HCT116 (cell line): ENCODE measurements around the gene HDDC3. TPM values are rescaled to one million over a fixed set of nuclear protein-coding genes. Genes with fewer than 3 reads are reported as not detected.
"Not testable (repeated sequence)": the region's sequence is repeated elsewhere in the genome, so short reads cannot be mapped to it uniquely, and the experiment has no call there.

ENCODE experiments used
- ATAC-seq: fragments of 200-7000 bp; cut with Tn5 transposase; 2 replicates; pipeline ENCODE4 v1.9.1; 2020; ENCODE audit warnings: mild to moderate bottlenecking, moderate library complexity
- BruUV-seq: library from RNA; stranded (reverse); fragments of 400-500 nt; replicated peaks from 2 replicates; lab custom pipeline; 2021; lab: Mats Ljungman, UMichigan
- CTCF ChIA-PET: fragments of 300-600 bp; sonication (Branson Sonifier 250); formaldehyde crosslinking; loops from one replicate; lab custom pipeline; 2021; ENCODE audit warnings: antibody characterized with exemption; lab: Charles Lee
- POLR2A ChIA-PET: fragments of 300-600, 350-600 bp; sonication (Branson Sonifier 250); formaldehyde crosslinking; loops from one replicate; lab custom pipeline; 2021; ENCODE audit warnings: antibody characterized with exemption; lab: Charles Lee
- RAD21 ChIA-PET, 2 experiments: fragments of 300-600 bp; sonication (Branson Sonifier 250); formaldehyde crosslinking; loops; one replicate each; lab custom pipeline; 2023; ENCODE audit warnings: low total read pairs in 2 of 2; ENCODE audit not compliant: uncharacterized antibody in 2 of 2, unreplicated experiment in 2 of 2, low non-redundant PET in 1 of 2; lab: Charles Lee
- DNase-seq: peaks from one replicate; pipeline ENCODE4 v3.0.0-alpha.2; 2010; ENCODE audit warnings: low read depth, low spot score
- H2AFZ ChIP-seq: fragments of 200-600 bp; shearing (Covaris generic), sonication (generic); 2 replicates; pipeline ENCODE4 v1.6.1; 2017; ENCODE audit warnings: low read depth, mixed run types, mixed read lengths, antibody characterized with exemption, low read length; ENCODE audit not compliant: poor library complexity, severe bottlenecking
- H3K27ac ChIP-seq: 2 replicates; pipeline ENCODE4 v1.5.1; 2012; ENCODE audit warnings: low read depth, low read length
- H3K27me3 ChIP-seq: fragments of 200-600 bp; sonication (generic); 2 replicates; pipeline ENCODE4 v1.6.1; 2016; ENCODE audit warnings: mixed run types, low read length, mixed read lengths; ENCODE audit not compliant: insufficient read depth
- H3K36me3 ChIP-seq, 2 experiments: fragments of 200-500 bp in 1 of 2; fragments of 200-600 bp in 1 of 2; sonication (Bioruptor generic) in 1 of 2; sonication (generic) in 1 of 2; 2 replicates each; pipeline versions ENCODE4 v1.5.1 to v1.6.1; 2014 to 2016; ENCODE audit warnings: low read length in 2 of 2, inconsistent platforms in 1 of 2, mixed read lengths in 1 of 2, mixed run types in 1 of 2; ENCODE audit not compliant: insufficient read depth in 2 of 2, control insufficient read depth in 1 of 2
- H3K4me1 ChIP-seq, 2 experiments: fragments of 200-600 bp in 1 of 2; sonication (generic) in 1 of 2; 2 replicates each; pipeline versions ENCODE4 v1.5.1 to v1.6.1; 2012 to 2017; ENCODE audit warnings: low read length in 2 of 2, inconsistent platforms in 1 of 2, mild to moderate bottlenecking in 1 of 2, mixed read lengths in 1 of 2, mixed run types in 1 of 2, moderate library complexity in 1 of 2; ENCODE audit not compliant: insufficient read depth in 2 of 2, control insufficient read depth in 1 of 2
- H3K4me2 ChIP-seq: fragments of 200-600 bp; sonication (generic); 2 replicates; pipeline ENCODE4 v1.6.1; 2017; ENCODE audit warnings: mixed run types, low read length, mixed read lengths
- H3K4me3 ChIP-seq, 2 experiments: fragments of 200-600 bp in 1 of 2; sonication (generic) in 1 of 2; replicated peaks in 1 of 2; 2 replicates each; pipeline ENCODE4 v1.5.1; 2011 to 2016; ENCODE audit warnings: low read length in 2 of 2, control low read depth in 1 of 2, low read depth in 1 of 2, mild to moderate bottlenecking in 1 of 2, mixed read lengths in 1 of 2, mixed run types in 1 of 2
- H3K79me2 ChIP-seq: fragments of 200-600 bp; sonication (generic); 2 replicates; pipeline ENCODE4 v1.6.1; 2017; ENCODE audit warnings: mild to moderate bottlenecking, mixed run types, low read length, moderate library complexity, mixed read lengths; ENCODE audit not compliant: insufficient read depth
- H3K9ac ChIP-seq: fragments of 200-600 bp; sonication (generic); 2 replicates; pipeline ENCODE4 v1.6.1; 2016; ENCODE audit warnings: low read length, mixed read lengths
- H3K9me2 ChIP-seq: fragments of 200-600 bp; sonication (generic), shearing (Covaris generic); 2 replicates; pipeline ENCODE4 v1.6.1; 2017; ENCODE audit warnings: mixed run types, mild to moderate bottlenecking, moderate library complexity; ENCODE audit not compliant: insufficient read depth
- H3K9me3 ChIP-seq, 2 experiments: fragments of 200-500 bp in 1 of 2; fragments of 200-600 bp in 1 of 2; sonication (Bioruptor generic) in 1 of 2; sonication (generic) in 1 of 2; 2 replicates each; pipeline ENCODE4 v1.6.1; 2014 to 2017; ENCODE audit warnings: low read length in 2 of 2, mixed read lengths in 2 of 2, inconsistent platforms in 1 of 2, low read depth in 1 of 2, mild to moderate bottlenecking in 1 of 2, mixed run types in 1 of 2, moderate library complexity in 1 of 2; ENCODE audit not compliant: control insufficient read depth in 1 of 2, insufficient read depth in 1 of 2
- H4K20me1 ChIP-seq: fragments of 200-600 bp; sonication (generic), shearing (Covaris generic); 2 replicates; pipeline ENCODE4 v1.6.1; 2017; ENCODE audit warnings: mixed run types, mild to moderate bottlenecking, moderate library complexity; ENCODE audit not compliant: insufficient read depth
- CTCF ChIP-seq, 3 experiments: fragments of 200-600 bp in 1 of 3; sonication (generic) in 1 of 3; IDR thresholded peaks in 2 of 3; conservative IDR thresholded peaks in 1 of 3; 2 replicates each; pipeline ENCODE4 v1.5.1; 2012 to 2017; ENCODE audit warnings: low read depth in 2 of 3, low read length in 2 of 3, antibody characterized with exemption in 1 of 3, borderline replicate concordance in 1 of 3, control low read depth in 1 of 3, mild to moderate bottlenecking in 1 of 3, mixed read lengths in 1 of 3, mixed run types in 1 of 3, moderate library complexity in 1 of 3; ENCODE audit not compliant: insufficient read depth in 1 of 3
- SP1 ChIP-seq: IDR thresholded peaks from 2 replicates; pipeline ENCODE4 v1.6.1; 2012; ENCODE audit warnings: low read depth
- ZFX ChIP-seq: fragments of 450-650 bp; IDR thresholded peaks from 2 replicates; pipeline ENCODE4 v1.6.1; 2017
- ZNF274 ChIP-seq: fragments of 200-500 bp; sonication (Bioruptor generic); IDR thresholded peaks from 2 replicates; pipeline ENCODE4 v1.6.1; 2014; ENCODE audit warnings: mild to moderate bottlenecking, low read depth, low read length, inconsistent platforms
- intact Hi-C: fragments of 100-400 bp; cut with micrococcal nuclease; formaldehyde crosslinking; loops from 2 replicates; pipeline ENCODE4 v1.10.0; 2022
- total RNA-seq: library from RNA; stranded (reverse); gene quantifications from one replicate; pipeline ENCODE4 v1.2.1, GENCODE V29; 2021; ENCODE audit not compliant: unreplicated experiment

Gene HDDC3
- total RNA-seq, 1 experiment from 2014 or later, result 20.4 TPM

- H3K36me3 ChIP-seq, H3K9me2 ChIP-seq, DNase-seq, H3K9ac ChIP-seq, H3K79me2 ChIP-seq, H3K4me2 ChIP-seq, H2AFZ ChIP-seq, H3K9me3 ChIP-seq, H3K4me3 ChIP-seq, RAD21 ChIA-PET, H3K27me3 ChIP-seq, H4K20me1 ChIP-seq, ATAC-seq, BruUV-seq, intact Hi-C loops, H3K27ac ChIP-seq, POLR2A ChIA-PET: not testable (repeated sequence)
- CTCF ChIA-PET, result interaction anchor here (1.5 kb wide), 1 partner anchor 375 kb away, joined by 4 read pairs; no protein-coding TSS in a partner anchor
- peaks cover 7 to 24% of the 10 kb centered on the region in 2 experiments; a peak in 3 of 4 replicates for H3K4me1 ChIP-seq
These were observed 35.2 kb downstream of the HDDC3 start for GRCh38 chr15:90897131-90897655.

GRCh38 chr15:90895571-90896117, 36.7 kb downstream of the HDDC3 start:
- 0 out of 6 replicates have a peak, but pooled peaks of 1 of the 3 experiments have one; percentile 25 for TF ChIP-seq CTCF (IDR thresholded peaks at IDR 0.05 in 2 of 3, conservative IDR thresholded peaks at IDR 0.05 in 1 of 3; ENCODE audit: borderline replicate concordance in 1 of 3, insufficient read depth in 1 of 3, low read depth in 2 of 3, low read length in 2 of 3)
- no peak for TF ChIP-seq ZFX
- TF ChIP-seq SP1, result no peak
- TF ChIP-seq ZNF274, result no peak
- DNase-seq, result no peak
- ATAC-seq, result no peak; the same call in 1 of the 2 replicates
- RAD21 ChIA-PET, result no interaction called here
- H3K4me3 ChIP-seq, result no peak overlapping the region
- no peaks in the 10 kb centered on the region for H3K9me3 ChIP-seq
- no peaks in the 10 kb centered on the region for H3K27me3 ChIP-seq
- no peak overlapping the region for H3K4me2 ChIP-seq
- no peak overlapping the region for H3K9ac ChIP-seq
- no peaks in the 10 kb centered on the region for H4K20me1 ChIP-seq
- no peaks in the 10 kb centered on the region for H3K36me3 ChIP-seq
- peaks cover 0 to 15% of the 10 kb centered on the region in 2 experiments; a peak in 2 of 4 replicates for H3K4me1 ChIP-seq
- no peaks in the 10 kb centered on the region for H3K79me2 ChIP-seq
- POLR2A ChIA-PET, result interaction anchor here (0.7 kb wide), 1 partner anchor 738 kb away, joined by 3 read pairs; no protein-coding TSS in a partner anchor
- H3K27ac ChIP-seq, result no peak overlapping the region
- intact Hi-C loops, result no loop called here
- CTCF ChIA-PET, result interaction anchor here (1.4 to 1.9 kb wide), 2 partner anchors 36 to 39 kb away, joined by 5 to 6 read pairs; partner anchors contain the start of genes HDDC3 and UNC45A
- no peaks in the 10 kb centered on the region for H3K9me2 ChIP-seq
- no peak overlapping the region for H2AFZ ChIP-seq
- BruUV-seq, result no TSS peak
